ENCODE data around the gene SPINK8.

DNA sequence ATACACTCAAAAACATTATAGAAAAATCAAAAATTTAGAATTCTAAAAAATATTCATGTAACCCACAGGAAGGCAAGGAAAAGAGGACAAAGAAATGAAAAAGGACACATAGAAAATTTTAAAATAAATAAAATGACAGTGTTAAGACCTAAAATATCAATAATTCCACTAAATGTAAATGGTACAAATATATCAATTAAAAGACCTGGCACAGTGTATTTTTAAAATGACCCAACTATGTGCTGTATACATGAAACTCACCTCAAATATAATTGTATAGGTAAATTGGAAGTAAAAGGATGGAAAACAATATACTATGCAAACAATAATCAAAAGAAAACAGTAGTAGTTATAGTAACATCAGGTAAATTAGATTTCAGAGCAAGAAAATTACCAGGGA, 28.5 kb upstream of the SPINK8 start:
- TF ChIP-seq, protein P1, sequence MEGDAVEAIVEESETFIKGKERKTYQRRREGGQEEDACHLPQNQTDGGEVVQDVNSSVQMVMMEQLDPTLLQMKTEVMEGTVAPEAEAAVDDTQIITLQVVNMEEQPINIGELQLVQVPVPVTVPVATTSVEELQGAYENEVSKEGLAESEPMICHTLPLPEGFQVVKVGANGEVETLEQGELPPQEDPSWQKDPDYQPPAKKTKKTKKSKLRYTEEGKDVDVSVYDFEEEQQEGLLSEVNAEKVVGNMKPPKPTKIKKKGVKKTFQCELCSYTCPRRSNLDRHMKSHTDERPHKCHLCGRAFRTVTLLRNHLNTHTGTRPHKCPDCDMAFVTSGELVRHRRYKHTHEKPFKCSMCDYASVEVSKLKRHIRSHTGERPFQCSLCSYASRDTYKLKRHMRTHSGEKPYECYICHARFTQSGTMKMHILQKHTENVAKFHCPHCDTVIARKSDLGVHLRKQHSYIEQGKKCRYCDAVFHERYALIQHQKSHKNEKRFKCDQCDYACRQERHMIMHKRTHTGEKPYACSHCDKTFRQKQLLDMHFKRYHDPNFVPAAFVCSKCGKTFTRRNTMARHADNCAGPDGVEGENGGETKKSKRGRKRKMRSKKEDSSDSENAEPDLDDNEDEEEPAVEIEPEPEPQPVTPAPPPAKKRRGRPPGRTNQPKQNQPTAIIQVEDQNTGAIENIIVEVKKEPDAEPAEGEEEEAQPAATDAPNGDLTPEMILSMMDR (IDR thresholded peaks at IDR 0.05; ENCODE audit: control extremely low read depth in 1 of 3, insufficient read depth in 1 of 3, low read depth in 1 of 3, low read length in 3 of 3), result no peak
- TF ChIP-seq TEAD4 (IDR thresholded peaks at IDR 0.05; ENCODE audit: low read depth, low read length) (no peak), SUZ12 (IDR thresholded peaks at IDR 0.05; ENCODE audit: low read length) (no peak), YY1 (IDR thresholded peaks at IDR 0.05; ENCODE audit: low read depth, low read length) (no peak), JUND (IDR thresholded peaks at IDR 0.05; ENCODE audit: low read length) (no peak), TAF1 (IDR thresholded peaks at IDR 0.05; ENCODE audit: low read depth, low read length) (no peak), SRF (IDR thresholded peaks at IDR 0.05; ENCODE audit: low read depth, low read length) (no peak), JUN (IDR thresholded peaks at IDR 0.05; ENCODE audit: low read depth, low read length) (no peak), POLR2A (IDR thresholded peaks at IDR 0.05; ENCODE audit: control extremely low read depth in 1 of 2, low read depth in 2 of 2, low read length in 2 of 2) (no peak), HDAC6 (IDR thresholded peaks at IDR 0.05; ENCODE audit: low read depth, low read length) (no peak)
